ENCODE measurements around the gene CXCL10.
"Not testable (repeated sequence)": the region's sequence is repeated elsewhere in the genome, so short reads cannot be mapped to it uniquely, and the experiment has no call there.

DNA sequence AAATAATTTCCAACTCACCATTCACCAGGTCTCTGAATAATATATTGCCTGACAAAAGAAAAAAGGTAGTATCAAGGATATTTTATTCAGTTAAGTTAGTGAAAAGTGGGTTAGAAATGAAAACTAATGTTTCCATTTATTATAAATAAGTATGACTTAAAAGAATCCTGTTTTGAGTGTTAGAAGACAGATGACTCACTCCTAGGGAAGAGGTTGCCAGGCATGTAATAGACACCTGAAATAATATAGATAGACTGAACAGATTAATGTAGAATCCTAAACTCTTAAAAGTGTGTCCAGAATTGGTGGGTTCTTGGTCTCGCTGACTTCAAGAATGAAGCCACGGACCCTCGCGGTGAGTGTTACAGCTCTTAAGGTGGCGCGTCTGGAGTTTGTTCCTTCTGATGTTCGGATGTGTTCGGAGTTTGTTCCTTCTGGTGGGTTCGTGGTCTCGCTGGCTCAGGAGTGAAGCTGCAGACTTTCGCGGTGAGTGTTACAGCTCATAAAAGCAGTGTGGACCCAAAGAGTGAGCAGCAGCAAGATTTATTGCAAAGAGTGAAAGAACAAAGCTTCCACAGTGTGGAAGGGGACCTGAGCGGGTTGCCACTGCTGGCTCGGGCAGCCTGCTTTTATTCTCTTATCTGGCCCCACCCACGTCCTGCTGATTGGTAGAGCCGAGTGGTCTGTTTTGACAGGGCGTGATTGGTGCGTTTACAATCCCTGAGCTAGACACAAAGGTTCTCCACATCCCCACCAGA is 19.1 kb upstream of the CXCL10 start:
- TF ChIP-seq, protein P1, sequence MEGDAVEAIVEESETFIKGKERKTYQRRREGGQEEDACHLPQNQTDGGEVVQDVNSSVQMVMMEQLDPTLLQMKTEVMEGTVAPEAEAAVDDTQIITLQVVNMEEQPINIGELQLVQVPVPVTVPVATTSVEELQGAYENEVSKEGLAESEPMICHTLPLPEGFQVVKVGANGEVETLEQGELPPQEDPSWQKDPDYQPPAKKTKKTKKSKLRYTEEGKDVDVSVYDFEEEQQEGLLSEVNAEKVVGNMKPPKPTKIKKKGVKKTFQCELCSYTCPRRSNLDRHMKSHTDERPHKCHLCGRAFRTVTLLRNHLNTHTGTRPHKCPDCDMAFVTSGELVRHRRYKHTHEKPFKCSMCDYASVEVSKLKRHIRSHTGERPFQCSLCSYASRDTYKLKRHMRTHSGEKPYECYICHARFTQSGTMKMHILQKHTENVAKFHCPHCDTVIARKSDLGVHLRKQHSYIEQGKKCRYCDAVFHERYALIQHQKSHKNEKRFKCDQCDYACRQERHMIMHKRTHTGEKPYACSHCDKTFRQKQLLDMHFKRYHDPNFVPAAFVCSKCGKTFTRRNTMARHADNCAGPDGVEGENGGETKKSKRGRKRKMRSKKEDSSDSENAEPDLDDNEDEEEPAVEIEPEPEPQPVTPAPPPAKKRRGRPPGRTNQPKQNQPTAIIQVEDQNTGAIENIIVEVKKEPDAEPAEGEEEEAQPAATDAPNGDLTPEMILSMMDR (conservative IDR thresholded peaks at IDR 0.05), result not testable (repeated sequence)
- TF ChIP-seq ZFX (IDR thresholded peaks at IDR 0.05), result not testable (repeated sequence)

Measured in C4-2B (cell line).